Stomach (tissue), 4 donors: ENCODE data around the gene RSBN1.

ENCODE experiments used
- CTCF ChIP-seq, 7 experiments: fragments of 450-650 bp in 4 of 7; fragments of 200-600 bp in 3 of 7; sonication (generic) in 3 of 7; IDR thresholded peaks; one replicate each; pipeline ENCODE4 v1.5.1; 2016 to 2019; ENCODE audit warnings: antibody characterized with exemption in 7 of 7, control low read depth in 2 of 7, mild to moderate bottlenecking in 1 of 7
- EP300 ChIP-seq: sonication (generic); formaldehyde crosslinking; IDR thresholded peaks from one replicate; pipeline ENCODE4 v1.6.1; 2017; ENCODE audit warnings: antibody characterized with exemption
- POLR2A ChIP-seq, 4 donors: fragments of 450-650 bp; IDR thresholded peaks; one replicate each; pipeline ENCODE4 v1.6.1; 2016; ENCODE audit warnings: antibody characterized with exemption in 4 of 4, control low read depth in 2 of 4, mild to moderate bottlenecking in 1 of 4, moderate library complexity in 1 of 4

DNA sequence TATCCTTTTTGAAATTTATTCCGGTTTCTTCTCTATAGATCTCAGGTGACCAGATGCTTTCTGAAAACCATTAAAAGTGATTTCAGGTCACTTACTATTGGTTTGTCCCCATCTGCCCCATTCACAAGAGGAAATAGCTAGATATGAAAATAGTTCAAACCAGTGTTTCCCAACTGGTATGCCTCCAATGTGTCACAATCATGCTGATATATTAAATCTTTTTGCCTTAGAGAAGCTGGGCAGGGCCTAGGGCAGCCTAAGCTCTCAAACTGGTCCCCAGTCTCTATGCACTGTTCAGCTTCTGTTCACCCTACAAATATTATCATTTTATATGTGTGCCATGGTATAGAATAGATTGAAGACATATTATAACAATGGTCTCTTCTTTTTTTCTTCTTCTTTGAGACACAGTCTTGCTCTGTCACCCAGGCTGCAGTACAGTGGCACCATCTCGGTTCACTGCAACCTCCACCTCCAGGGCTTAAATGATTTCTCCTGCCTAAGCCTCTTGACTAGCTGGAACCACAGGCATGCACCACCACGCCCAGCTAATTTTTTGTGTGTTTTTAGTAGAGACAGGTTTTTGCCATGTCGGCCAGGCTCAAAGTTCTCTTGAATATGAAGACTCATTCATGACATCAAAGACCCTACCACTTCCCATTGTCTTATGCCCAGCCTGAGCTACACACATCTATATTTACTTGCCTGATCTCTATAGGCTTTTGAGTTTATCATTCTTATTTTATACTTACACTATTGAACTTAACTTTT is 43.5 kb upstream of the RSBN1 start:
- TF ChIP-seq CTCF (IDR thresholded peaks at IDR 0.05) = no peak
- TF ChIP-seq EP300 = no peak
- no peak for TF ChIP-seq POLR2A (IDR thresholded peaks at IDR 0.05)
